ENCODE data around the gene DDX47. TPM values are rescaled to one million over a fixed set of nuclear protein-coding genes. Genes with fewer than 3 reads are reported as not detected.

Gene DDX47
- polyA plus RNA-seq, 1 of the 3 experiments (the other 2 are of a cell fraction), result 68.4 TPM

DNA sequence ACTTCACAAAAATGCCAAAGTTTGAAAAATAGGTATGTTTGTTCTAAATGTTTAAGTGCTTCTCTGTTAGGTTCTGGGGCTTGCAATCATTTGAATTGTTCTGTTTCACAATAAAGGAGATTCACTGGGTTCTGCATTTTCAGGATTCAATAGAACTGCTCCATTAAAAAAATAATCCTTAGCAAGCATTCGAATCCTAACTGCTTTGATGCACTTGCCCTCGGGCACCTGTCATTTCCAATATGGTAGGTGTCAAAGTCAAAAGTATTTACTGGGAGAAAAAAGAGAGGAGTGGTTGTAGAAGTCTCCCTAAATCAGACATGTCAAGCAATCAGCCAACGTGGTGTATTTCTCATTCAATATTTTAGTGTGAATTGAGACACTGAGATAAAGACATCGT is 22.2 kb upstream of the DDX47 start:
- TF ChIP-seq SMC3 (IDR thresholded peaks at IDR 0.05; ENCODE audit: low read depth, low read length), result no peak
- peak in 1 of 2 experiments; percentile 47; a peak in 1 of 4 replicates for TF ChIP-seq EP300 (IDR thresholded peaks at IDR 0.05; ENCODE audit: borderline replicate concordance in 1 of 2, low read depth in 1 of 2, low read length in 1 of 2)
- DNase-seq, result no peak
- Histone ChIP-seq H3F3A (replicated peaks; ENCODE audit: insufficient read depth) (peaks cover 5% of the 10 kb centered on the region), H2AFZ (ENCODE audit: low read depth) (no peak overlapping the region), H3K36me3 (replicated peaks in 1 of 2; ENCODE audit: control insufficient read depth in 1 of 2, insufficient read depth in 2 of 2, low read length in 1 of 2) (no peaks in the 10 kb centered on the region), H3K4me1 (ENCODE audit: control insufficient read depth in 1 of 2, insufficient read depth in 2 of 2, low read depth in 1 of 2, low read length in 1 of 2) (peaks cover 7 to 38% of the 10 kb centered on the region in 2 experiments; a peak in 3 of 4 replicates), H4K20me1 (ENCODE audit: insufficient read depth) (no peaks in the 10 kb centered on the region), H3K4me3 (ENCODE audit: low read depth in 2 of 2, low read length in 1 of 2) (no peak overlapping the region), H3K79me2 (ENCODE audit: insufficient read depth) (no peaks in the 10 kb centered on the region), H3K9me2 (no peaks in the 10 kb centered on the region), H3K9ac (no peak overlapping the region), H3K9me3 (no peaks in the 10 kb centered on the region), H3K27me3 (ENCODE audit: insufficient read depth) (no peaks in the 10 kb centered on the region), H3K27ac (ENCODE audit: low read depth in 2 of 2, low read length in 1 of 2) (peak overlapping the region in 1 of 2 experiments; percentile 93; a peak in 2 of 4 replicates), H3K4me2 (no peak overlapping the region)
- 47% methylated on average over 4 of the region's 4 CpGs for WGBS (ENCODE audit: low lambda C conversion rate)
- ChIA-PET CTCF (interaction anchor here (0.5 to 1.2 kb wide), 2 partner anchors 46 to 204 kb away, joined by 3 to 4 read pairs; no protein-coding TSS in a partner anchor), POLR2A (no interaction called here)

DNA sequence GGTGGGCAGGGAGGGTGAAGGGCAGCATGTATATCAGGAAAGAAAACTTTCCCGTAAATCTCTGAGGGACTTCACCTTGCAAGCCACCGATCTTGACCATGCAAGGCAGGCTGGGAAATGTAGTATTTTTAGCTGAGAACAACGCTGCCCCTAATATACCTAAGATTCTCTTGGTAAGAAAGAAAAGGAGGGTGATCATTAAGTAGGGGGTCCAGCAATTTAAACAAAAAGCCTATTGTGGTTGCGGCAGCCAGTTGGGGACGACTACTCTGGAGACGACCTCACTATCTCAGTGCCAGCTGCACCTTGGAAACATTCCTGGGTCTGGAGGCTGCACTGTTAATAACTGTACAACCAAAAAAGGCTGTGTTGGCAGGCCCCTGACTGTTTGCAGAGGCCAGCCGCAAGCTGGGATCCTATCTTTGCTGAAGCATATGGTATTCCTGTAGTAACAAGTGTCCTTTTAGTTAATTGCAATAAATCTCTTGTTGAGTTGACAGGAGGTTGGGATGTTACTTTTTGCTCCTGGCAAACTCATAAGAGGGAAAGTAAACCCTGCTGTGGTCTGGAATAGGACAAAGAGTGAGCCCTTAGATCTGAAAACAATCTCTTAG is 21.3 kb upstream of the DDX47 start:
- Histone ChIP-seq H3K79me2 (ENCODE audit: insufficient read depth) (no peaks in the 10 kb centered on the region), H2AFZ (ENCODE audit: low read depth) (peak overlapping the region; percentile 22; the same call in 1 of the 2 replicates), H3K36me3 (replicated peaks in 1 of 2; ENCODE audit: control insufficient read depth in 1 of 2, insufficient read depth in 2 of 2, low read length in 1 of 2) (no peaks in the 10 kb centered on the region), H3K4me2 (peak overlapping the region; percentile 58), H3K27me3 (ENCODE audit: insufficient read depth) (no peaks in the 10 kb centered on the region), H3K27ac (ENCODE audit: low read depth in 2 of 2, low read length in 1 of 2) (peak overlapping the region in 1 of 2 experiments; percentile 93; a peak in 2 of 4 replicates), H3K9ac (no peak overlapping the region), H3K4me3 (ENCODE audit: low read depth in 2 of 2, low read length in 1 of 2) (peak overlapping the region in 1 of 2 experiments; percentile 33; a peak in 3 of 4 replicates), H3K4me1 (ENCODE audit: control insufficient read depth in 1 of 2, insufficient read depth in 2 of 2, low read depth in 1 of 2, low read length in 1 of 2) (peaks cover 7 to 38% of the 10 kb centered on the region in 2 experiments; a peak in 3 of 4 replicates), H3K9me3 (no peaks in the 10 kb centered on the region), H3K9me2 (no peaks in the 10 kb centered on the region), H4K20me1 (ENCODE audit: insufficient read depth) (no peaks in the 10 kb centered on the region), H3F3A (replicated peaks; ENCODE audit: insufficient read depth) (peaks cover 5% of the 10 kb centered on the region)
- ChIA-PET POLR2A (interaction anchor here (0.6 to 1.5 kb wide), 5 partner anchors 22 to 387 kb away, joined by 3 to 8 read pairs (median 4); partner anchors contain the start of gene DDX47), CTCF (interaction anchor here (0.7 to 1.9 kb wide), 8 partner anchors 12 to 420 kb away, joined by 3 to 12 read pairs (median 6); no protein-coding TSS in a partner anchor)
- 7% methylated on average over 7 of the region's 7 CpGs for WGBS (ENCODE audit: low lambda C conversion rate)
- TF ChIP-seq RCOR1 (IDR thresholded peaks at IDR 0.05; ENCODE audit: low read length), result peak; percentile 97
- TF ChIP-seq, protein P1, sequence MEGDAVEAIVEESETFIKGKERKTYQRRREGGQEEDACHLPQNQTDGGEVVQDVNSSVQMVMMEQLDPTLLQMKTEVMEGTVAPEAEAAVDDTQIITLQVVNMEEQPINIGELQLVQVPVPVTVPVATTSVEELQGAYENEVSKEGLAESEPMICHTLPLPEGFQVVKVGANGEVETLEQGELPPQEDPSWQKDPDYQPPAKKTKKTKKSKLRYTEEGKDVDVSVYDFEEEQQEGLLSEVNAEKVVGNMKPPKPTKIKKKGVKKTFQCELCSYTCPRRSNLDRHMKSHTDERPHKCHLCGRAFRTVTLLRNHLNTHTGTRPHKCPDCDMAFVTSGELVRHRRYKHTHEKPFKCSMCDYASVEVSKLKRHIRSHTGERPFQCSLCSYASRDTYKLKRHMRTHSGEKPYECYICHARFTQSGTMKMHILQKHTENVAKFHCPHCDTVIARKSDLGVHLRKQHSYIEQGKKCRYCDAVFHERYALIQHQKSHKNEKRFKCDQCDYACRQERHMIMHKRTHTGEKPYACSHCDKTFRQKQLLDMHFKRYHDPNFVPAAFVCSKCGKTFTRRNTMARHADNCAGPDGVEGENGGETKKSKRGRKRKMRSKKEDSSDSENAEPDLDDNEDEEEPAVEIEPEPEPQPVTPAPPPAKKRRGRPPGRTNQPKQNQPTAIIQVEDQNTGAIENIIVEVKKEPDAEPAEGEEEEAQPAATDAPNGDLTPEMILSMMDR (IDR thresholded peaks at IDR 0.05), result no peak
- peak; percentile 69 for TF ChIP-seq TCF12 (IDR thresholded peaks at IDR 0.05)
- TF ChIP-seq, protein P2, sequence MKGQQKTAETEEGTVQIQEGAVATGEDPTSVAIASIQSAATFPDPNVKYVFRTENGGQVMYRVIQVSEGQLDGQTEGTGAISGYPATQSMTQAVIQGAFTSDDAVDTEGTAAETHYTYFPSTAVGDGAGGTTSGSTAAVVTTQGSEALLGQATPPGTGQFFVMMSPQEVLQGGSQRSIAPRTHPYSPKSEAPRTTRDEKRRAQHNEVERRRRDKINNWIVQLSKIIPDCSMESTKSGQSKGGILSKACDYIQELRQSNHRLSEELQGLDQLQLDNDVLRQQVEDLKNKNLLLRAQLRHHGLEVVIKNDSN (IDR thresholded peaks at IDR 0.05; ENCODE audit: borderline replicate concordance, low read depth), result no peak
- no peak; the same call in 1 of the 2 replicates for TF ChIP-seq MXI1 (IDR thresholded peaks at IDR 0.05; ENCODE audit: low read depth, low read length)
- TF ChIP-seq EP300 (IDR thresholded peaks at IDR 0.05; ENCODE audit: borderline replicate concordance in 1 of 2, low read depth in 1 of 2, low read length in 1 of 2), result peak in 1 of 2 experiments; percentile 73; a peak in 3 of 4 replicates
- TF ChIP-seq, protein P3, sequence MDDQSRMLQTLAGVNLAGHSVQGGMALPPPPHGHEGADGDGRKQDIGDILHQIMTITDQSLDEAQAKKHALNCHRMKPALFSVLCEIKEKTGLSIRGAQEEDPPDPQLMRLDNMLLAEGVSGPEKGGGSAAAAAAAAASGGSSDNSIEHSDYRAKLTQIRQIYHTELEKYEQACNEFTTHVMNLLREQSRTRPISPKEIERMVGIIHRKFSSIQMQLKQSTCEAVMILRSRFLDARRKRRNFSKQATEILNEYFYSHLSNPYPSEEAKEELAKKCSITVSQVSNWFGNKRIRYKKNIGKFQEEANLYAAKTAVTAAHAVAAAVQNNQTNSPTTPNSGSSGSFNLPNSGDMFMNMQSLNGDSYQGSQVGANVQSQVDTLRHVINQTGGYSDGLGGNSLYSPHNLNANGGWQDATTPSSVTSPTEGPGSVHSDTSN (IDR thresholded peaks at IDR 0.05), result peak; percentile 49
- TF ChIP-seq CHD2 (IDR thresholded peaks at IDR 0.05; ENCODE audit: low read length, partially characterized antibody), result peak; percentile 82
- TF ChIP-seq POLR2AphosphoS5 (IDR thresholded peaks at IDR 0.05; ENCODE audit: low read depth, low read length), result peak; percentile 32; the same call in 1 of the 2 replicates
- TF ChIP-seq ELF1 (IDR thresholded peaks at IDR 0.05), result no peak
- peak; percentile 73 for TF ChIP-seq GATA2 (CRISPR knock-in tag; IDR thresholded peaks at IDR 0.05)
- TF ChIP-seq SIN3A (IDR thresholded peaks at IDR 0.05; ENCODE audit: borderline replicate concordance, low read depth, low read length), result no peak
- DNase-seq, result peak; percentile 69
